H1 (cell line): ENCODE measurements around the gene TRIP13. TPM values are rescaled to one million over a fixed set of nuclear protein-coding genes. Genes with fewer than 3 reads are reported as not detected.

Source experiments
- CTCF ChIA-PET: fragments of 300-600 bp; sonication (Branson Sonifier 250); formaldehyde crosslinking; loops from one replicate; lab custom pipeline; 2021; ENCODE audit not compliant: partially characterized antibody; lab: Charles Lee
- POLR2A ChIA-PET: fragments of 300-600 bp; sonication (Branson Sonifier 250); formaldehyde crosslinking; loops from one replicate; lab custom pipeline; 2021; ENCODE audit warnings: inconsistent platforms; ENCODE audit not compliant: partially characterized antibody; lab: Charles Lee
- DNase-seq, 2 experiments: peaks; one replicate each; pipeline versions ENCODE4 v3.0.0 to v3.0.0-alpha.2; 2010 to 2022; ENCODE audit warnings: low spot score in 2 of 2, low read depth in 1 of 2, mixed read lengths in 1 of 2
- FAIRE-seq: peaks from 2 replicates; lab custom pipeline; 2011; peaks lifted over from hg19 to GRCh38; lab: Jason Lieb, UNC
- H2AFZ ChIP-seq: 2 replicates; pipeline ENCODE4 v1.8.1; 2012; ENCODE audit warnings: low read length, inconsistent platforms
- H2AK5ac ChIP-seq: 2 replicates; pipeline ENCODE4 v1.6.1; 2013; ENCODE audit warnings: low read depth, low read length
- H2BK120ac ChIP-seq: replicated peaks from 2 replicates; pipeline ENCODE3; 2013; ENCODE audit warnings: low read depth, low read length, inconsistent platforms
- H2BK12ac ChIP-seq: 2 replicates; pipeline ENCODE4 v1.6.1; 2013; ENCODE audit warnings: low read depth, low read length
- H2BK15ac ChIP-seq: 2 replicates; pipeline ENCODE4 v1.6.1; 2013; ENCODE audit warnings: low read length
- H2BK20ac ChIP-seq: 2 replicates; pipeline ENCODE4 v1.6.1; 2013; ENCODE audit warnings: low read length
- H2BK5ac ChIP-seq: 2 replicates; pipeline ENCODE4 v1.6.1; 2013; ENCODE audit warnings: low read depth, low read length
- H3K14ac ChIP-seq: 2 replicates; pipeline ENCODE4 v1.6.1; 2013; ENCODE audit warnings: inconsistent platforms; ENCODE audit not compliant: insufficient read length
- H3K18ac ChIP-seq: 2 replicates; pipeline ENCODE4 v1.6.1; 2013; ENCODE audit warnings: low read length; ENCODE audit errors: extremely low read depth
- H3K23ac ChIP-seq: 2 replicates; pipeline ENCODE4 v1.6.1; 2013; ENCODE audit warnings: inconsistent platforms; ENCODE audit not compliant: insufficient read length
- H3K23me2 ChIP-seq: 2 replicates; pipeline ENCODE4 v1.6.1; 2013; ENCODE audit warnings: low read depth, low read length
- H3K27ac ChIP-seq: 2 replicates; pipeline ENCODE4 v1.6.1; 2011; ENCODE audit warnings: low read depth, low read length, inconsistent platforms
- H3K27me3 ChIP-seq, 4 experiments: replicated peaks in 1 of 4; 1 replicate in 1 of 4; 2 replicates in 3 of 4; pipeline versions ENCODE4 v1.6.1 to v1.8.1; 2011 to 2013; ENCODE audit warnings: low read length in 3 of 4, mild to moderate bottlenecking in 3 of 4, inconsistent platforms in 2 of 4, mixed read lengths in 2 of 4, moderate library complexity in 1 of 4; ENCODE audit not compliant: control insufficient read depth in 3 of 4, insufficient read depth in 3 of 4; ENCODE audit errors: extremely low read depth in 1 of 4
- H3K36me3 ChIP-seq, 4 experiments: 2 replicates each; pipeline versions ENCODE4 v1.6.1 to v1.8.1; 2011 to 2013; ENCODE audit warnings: mild to moderate bottlenecking in 4 of 4, low read length in 3 of 4, moderate library complexity in 2 of 4, control low read depth in 1 of 4, inconsistent platforms in 1 of 4; ENCODE audit not compliant: insufficient read depth in 4 of 4, control insufficient read depth in 2 of 4
- H3K4ac ChIP-seq: replicated peaks from 2 replicates; pipeline ENCODE3; 2013; ENCODE audit warnings: low read length, low read depth, mixed read lengths, inconsistent platforms; ENCODE audit not compliant: insufficient read length
- H3K4me1 ChIP-seq, 4 experiments: replicated peaks in 1 of 4; 1 replicate in 1 of 4; 2 replicates in 3 of 4; pipeline versions ENCODE4 v1.6.1 to v1.8.1; 2011 to 2013; ENCODE audit warnings: low read length in 3 of 4, inconsistent platforms in 2 of 4, mixed read lengths in 1 of 4; ENCODE audit not compliant: insufficient read depth in 4 of 4, control insufficient read depth in 3 of 4
- H3K4me2 ChIP-seq, 2 experiments: 2 replicates each; pipeline versions ENCODE4 v1.6.1 to v1.8.1; 2011 to 2013; ENCODE audit warnings: low read depth in 2 of 2, low read length in 2 of 2, control low read depth in 1 of 2, inconsistent platforms in 1 of 2, mild to moderate bottlenecking in 1 of 2; ENCODE audit not compliant: insufficient read depth in 1 of 2
- H3K4me3 ChIP-seq, 4 experiments: fragments of 200-600, 300-600 bp in 1 of 4; sonication (generic), shearing (Covaris generic), sonication (Bioruptor Twin) in 1 of 4; 2 replicates each; pipeline versions ENCODE4 v1.5.1 to v1.8.1; 2011 to 2016; ENCODE audit warnings: low read length in 4 of 4, low read depth in 3 of 4, control low read depth in 2 of 4, inconsistent platforms in 2 of 4, mild to moderate bottlenecking in 2 of 4, mixed read lengths in 1 of 4, moderate library complexity in 1 of 4; ENCODE audit not compliant: insufficient read depth in 2 of 4; ENCODE audit errors: extremely low read depth in 1 of 4
- H3K56ac ChIP-seq: replicated peaks from 2 replicates; pipeline ENCODE3; 2013; ENCODE audit warnings: low read depth, mild to moderate bottlenecking, mixed read lengths, low read length, inconsistent platforms; ENCODE audit not compliant: insufficient read length
- H3K79me1 ChIP-seq: 2 replicates; pipeline ENCODE4 v1.6.1; 2013; ENCODE audit warnings: low read depth, low read length, control low read depth
- H3K79me2 ChIP-seq, 2 experiments: 2 replicates each; pipeline versions ENCODE4 v1.6.1 to v1.8.1; 2012 to 2013; ENCODE audit warnings: low read length in 2 of 2, mild to moderate bottlenecking in 2 of 2, inconsistent platforms in 1 of 2; ENCODE audit not compliant: insufficient read depth in 2 of 2, control insufficient read depth in 1 of 2
- H3K9ac ChIP-seq, 4 experiments: replicated peaks in 1 of 4; 1 replicate in 1 of 4; 2 replicates in 3 of 4; pipeline versions ENCODE4 v1.6.1 to v1.8.1; 2011 to 2013; ENCODE audit warnings: low read depth in 3 of 4, low read length in 3 of 4, control low read depth in 2 of 4, mild to moderate bottlenecking in 2 of 4, moderate library complexity in 2 of 4, inconsistent platforms in 1 of 4; ENCODE audit errors: extremely low read depth in 1 of 4
- H3K9me3 ChIP-seq, 2 experiments: 2 replicates each; pipeline versions ENCODE4 v1.6.1 to v1.8.1; 2012 to 2013; ENCODE audit warnings: mild to moderate bottlenecking in 2 of 2, moderate library complexity in 2 of 2, control low read depth in 1 of 2, inconsistent platforms in 1 of 2, low read depth in 1 of 2, low read length in 1 of 2, mixed read lengths in 1 of 2; ENCODE audit not compliant: insufficient read depth in 2 of 2
- H4K20me1 ChIP-seq, 2 experiments: replicated peaks in 1 of 2; 2 replicates each; pipeline versions ENCODE3 to v1.8.1; 2011 to 2013; ENCODE audit warnings: inconsistent platforms in 2 of 2, low read length in 2 of 2, mild to moderate bottlenecking in 1 of 2; ENCODE audit not compliant: insufficient read depth in 2 of 2, control insufficient read depth in 1 of 2
- H4K5ac ChIP-seq: 2 replicates; pipeline ENCODE4 v1.6.1; 2013; ENCODE audit warnings: low read length, low read depth, mixed read lengths, inconsistent platforms; ENCODE audit not compliant: insufficient read length
- H4K8ac ChIP-seq: 2 replicates; pipeline ENCODE4 v1.8.0; 2013; ENCODE audit warnings: mild to moderate bottlenecking, moderate library complexity, low read length, inconsistent platforms; ENCODE audit not compliant: insufficient read depth; ENCODE audit errors: extremely low read depth
- H4K91ac ChIP-seq: replicated peaks from 2 replicates; pipeline ENCODE3; 2013; ENCODE audit warnings: low read length, mixed read lengths, inconsistent platforms; ENCODE audit not compliant: insufficient read length
- EGR1 ChIP-seq: IDR thresholded peaks from 2 replicates; pipeline ENCODE4 v1.6.1; 2011; ENCODE audit warnings: low read depth, low read length, borderline replicate concordance
- HDAC2 ChIP-seq, 2 experiments: fragments of 300-600 bp in 1 of 2; sonication (generic) in 1 of 2; IDR thresholded peaks; 2 replicates each; pipeline ENCODE4 v1.6.1; 2011 to 2012; ENCODE audit warnings: low read depth in 2 of 2, low read length in 2 of 2, mild to moderate bottlenecking in 2 of 2, moderate library complexity in 2 of 2, borderline replicate concordance in 1 of 2, inconsistent platforms in 1 of 2
- KDM4A ChIP-seq: IDR thresholded peaks from one replicate; pipeline ENCODE4 v1.7.1; 2012; ENCODE audit warnings: low read depth, mild to moderate bottlenecking, moderate library complexity, low read length, inconsistent platforms; ENCODE audit not compliant: severe bottlenecking
- NRF1 ChIP-seq: IDR thresholded peaks from 2 replicates; pipeline ENCODE4 v1.6.1; 2011; ENCODE audit warnings: mild to moderate bottlenecking, low read depth, low read length, improper control_type of control experiment
- PHF8 ChIP-seq: fragments of 200-600 bp; sonication (generic); conservative IDR thresholded peaks from 2 replicates; pipeline ENCODE4 v1.7.1; 2012; ENCODE audit warnings: low read depth, mild to moderate bottlenecking, inconsistent platforms, low read length, moderate library complexity
- RAD21 ChIP-seq, 2 experiments: IDR thresholded peaks in 1 of 2; conservative IDR thresholded peaks in 1 of 2; 2 replicates each; pipeline ENCODE4 v1.6.1; 2011; ENCODE audit warnings: low read depth in 2 of 2, low read length in 2 of 2, improper control_type of control experiment in 1 of 2, inconsistent platforms in 1 of 2, mild to moderate bottlenecking in 1 of 2, moderate library complexity in 1 of 2
- RNF2 ChIP-seq: fragments of 200-900, 300-1000 bp; sonication (generic); IDR thresholded peaks from 2 replicates; pipeline ENCODE4 v1.7.1; 2016; ENCODE audit warnings: borderline replicate concordance, low read depth, mild to moderate bottlenecking, antibody characterized with exemption, low read length; ENCODE audit not compliant: poor library complexity, severe bottlenecking; ENCODE audit errors: missing control alignments
- SUZ12 ChIP-seq: fragments of 200-600 bp; sonication (generic); IDR thresholded peaks from 2 replicates; pipeline ENCODE4 v1.6.1; 2012; ENCODE audit warnings: mild to moderate bottlenecking, inconsistent platforms, low read length, moderate library complexity, mixed read lengths
- TAF7 ChIP-seq: optimal IDR thresholded peaks from 2 replicates; pipeline ENCODE3; 2011; ENCODE audit warnings: low read depth, mild to moderate bottlenecking, inconsistent platforms, low read length, moderate library complexity, borderline replicate concordance
- TBP ChIP-seq: IDR thresholded peaks from 2 replicates; pipeline ENCODE4 v1.6.1; 2011; ENCODE audit warnings: low read depth, low read length, improper control_type of control experiment
- YY1 ChIP-seq: IDR thresholded peaks from 2 replicates; pipeline ENCODE4 v1.6.1; 2011; ENCODE audit warnings: low read depth, mild to moderate bottlenecking, low read length
- WGBS, 2 experiments: shearing (Covaris generic) in 1 of 2; methylation state at CpG; one replicate each; pipeline versions ENCODE4 v1.1.6 to v1.1.7; 2013 to 2015; ENCODE audit warnings: low lambda C conversion rate in 2 of 2, mixed read lengths in 2 of 2, inconsistent platforms in 1 of 2, low coverage in 1 of 2, missing lambda C conversion rate in 1 of 2; ENCODE audit not compliant: insufficient replicate concordance in 2 of 2, insufficient coverage in 1 of 2, insufficient read length in 1 of 2; ENCODE audit errors: extremely low coverage in 1 of 2, missing lambda C conversion rate in 1 of 2; 5-methylcytosine and 5-hydroxymethylcytosine counted together
- polyA plus RNA-seq, 7 experiments: library from polyadenylated mRNA; depleted of rRNA in 3 of 7; stranded (reverse) in 5 of 7; unstranded in 2 of 7; fragments of >200 nt in 5 of 7; fragments of 200-250 nt in 2 of 7; gene quantifications; 1 replicate in 5 of 7; 2 replicates in 1 of 7; 4 replicates in 1 of 7; pipeline versions ENCODE4 v1.2.1 to v1.2.3, GENCODE V29; 2011 to 2013; ENCODE audit warnings: missing spikeins in 2 of 7, mixed read lengths in 2 of 7
- total RNA-seq: library from RNA; stranded (reverse); fragmentation: NEBNext Ultra II Directional; extraction: Animal tissue kit (Norgen Biotek cat#: 25700); gene quantifications from 2 replicates; pipeline ENCODE4 v1.2.1, GENCODE V29; 2021
- TF ChIP-seq, protein P1 (sequence below): IDR thresholded peaks from 2 replicates; pipeline ENCODE4 v1.6.1; 2012; ENCODE audit warnings: inconsistent platforms

The TRIP13 gene
- total and polyA plus RNA-seq, 2 of the 8 experiments (the other 6 are each of a cell fraction or from before 2014, with no cell fraction given), result 20.0 to 39.2 TPM

DNA sequence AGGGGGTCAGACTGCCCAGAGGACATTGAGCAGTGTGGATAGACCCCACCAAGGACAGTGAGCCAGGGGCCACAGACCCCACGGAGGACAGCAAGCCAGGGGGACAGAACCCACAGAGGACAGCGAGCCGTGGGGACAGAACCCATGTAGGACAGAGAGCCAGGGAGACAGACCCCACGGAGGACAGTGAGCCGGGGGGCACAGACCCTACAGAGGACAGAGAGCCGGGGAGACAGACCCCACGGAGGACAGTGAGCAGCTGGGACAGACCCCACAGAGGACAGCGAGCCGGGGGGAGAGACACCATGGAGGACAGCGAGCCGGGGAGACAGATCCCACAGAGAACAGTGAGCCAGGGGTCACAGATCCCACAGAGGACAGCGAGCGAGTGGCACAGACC, 38.5 kb upstream of the TRIP13 start:
- no peak overlapping the region for H3K18ac ChIP-seq
- no peak overlapping the region for H3K56ac ChIP-seq
- H2AK5ac ChIP-seq, result no peak overlapping the region
- 91% methylated on average over 13 of the region's 13 CpGs; no CpG with 5 or more reads in 1 of the 2 experiments for WGBS, 2 experiments
- peaks cover 11% of the 10 kb centered on the region; the same call in 1 of the 2 replicates for H3K23me2 ChIP-seq
- H2BK15ac ChIP-seq, result no peak overlapping the region
- H3K4me1 ChIP-seq, result peaks cover 0 to 3% (median 0%) of the 10 kb centered on the region in 4 experiments; a peak in 1 of 7 replicates
- H3K23ac ChIP-seq, result no peak overlapping the region
- no peak overlapping the region for H4K91ac ChIP-seq
- H2BK12ac ChIP-seq, result no peak overlapping the region
- H2BK20ac ChIP-seq, result no peak overlapping the region
- no peak overlapping the region for H3K9ac ChIP-seq
- no peak overlapping the region for H3K14ac ChIP-seq
- ChIA-PET CTCF (no interaction called here), POLR2A (interaction anchor here (1.0 to 1.1 kb wide), 2 partner anchors 10 to 198 kb away, joined by 4 to 7 read pairs; no protein-coding TSS in a partner anchor)
- H3K36me3 ChIP-seq, result no peaks in the 10 kb centered on the region; a peak in 1 of 8 replicates
- no peak overlapping the region for H3K4me3 ChIP-seq
- no peaks in the 10 kb centered on the region for H3K9me3 ChIP-seq
- H3K27me3 ChIP-seq, result no peaks in the 10 kb centered on the region
- H2AFZ ChIP-seq, result no peak overlapping the region
- no peak overlapping the region for H2BK5ac ChIP-seq
- DNase-seq, result no peak
- H4K8ac ChIP-seq, result no peak overlapping the region
- no peak overlapping the region for H3K4ac ChIP-seq
- no peak for FAIRE-seq
- H3K4me2 ChIP-seq, result no peak overlapping the region
- no peak overlapping the region for H4K5ac ChIP-seq
- H3K27ac ChIP-seq, result no peak overlapping the region
- no peak overlapping the region for H2BK120ac ChIP-seq
- H3K79me2 ChIP-seq, result no peaks in the 10 kb centered on the region
- peaks cover 4% of the 10 kb centered on the region; the same call in 1 of the 2 replicates for H3K79me1 ChIP-seq
- H4K20me1 ChIP-seq, result peaks cover 0 to 12% of the 10 kb centered on the region in 2 experiments
- TF ChIP-seq HDAC2 (IDR thresholded peaks at IDR 0.05; ENCODE audit: borderline replicate concordance in 1 of 2, low read depth in 2 of 2, low read length in 2 of 2) (no peak), TAF7 (no peak), NRF1 (no peak), SUZ12 (no peak), PHF8 (no peak), YY1 (no peak), TBP (no peak), KDM4A (no peak), EGR1 (no peak), RAD21 (IDR thresholded peaks at IDR 0.05 in 1 of 2, conservative IDR thresholded peaks at IDR 0.05 in 1 of 2; ENCODE audit: low read depth in 2 of 2, low read length in 2 of 2) (no peak), RNF2 (no peak)
- TF ChIP-seq, protein P1, sequence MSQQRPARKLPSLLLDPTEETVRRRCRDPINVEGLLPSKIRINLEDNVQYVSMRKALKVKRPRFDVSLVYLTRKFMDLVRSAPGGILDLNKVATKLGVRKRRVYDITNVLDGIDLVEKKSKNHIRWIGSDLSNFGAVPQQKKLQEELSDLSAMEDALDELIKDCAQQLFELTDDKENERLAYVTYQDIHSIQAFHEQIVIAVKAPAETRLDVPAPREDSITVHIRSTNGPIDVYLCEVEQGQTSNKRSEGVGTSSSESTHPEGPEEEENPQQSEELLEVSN, result no peak
